HG03064 (cell line): ENCODE measurements around the gene DHRS1.
A peak's percentile ranks its signal among the peaks of the same experiment; 100 is the strongest.

ENCODE experiments used
- ATAC-seq: cut with Tn5 transposase; IDR thresholded peaks from one replicate; pipeline ENCODE4 v1.9.1; 2021; ENCODE audit warnings: low read depth; ENCODE audit not compliant: unreplicated experiment

The DHRS1 gene

GRCh38 chr14:24286996-24287395 is 12.6 kb downstream of the DHRS1 start:
- ATAC-seq: no peak

- no peak for ATAC-seq
These were observed 14.2 kb downstream of the DHRS1 start for GRCh38 chr14:24285351-24285750.

- ATAC-seq: no peak
These were observed 15.0 kb downstream of the DHRS1 start for GRCh38 chr14:24284501-24285035.

- ATAC-seq: no peak
These were observed 15.7 kb downstream of the DHRS1 start for GRCh38 chr14:24283796-24284460.

- ATAC-seq: no peak
These were observed 16.8 kb downstream of the DHRS1 start for GRCh38 chr14:24282736-24283135.

- no peak for ATAC-seq
These were observed 17.9 kb downstream of the DHRS1 start for GRCh38 chr14:24281636-24282035.

GRCh38 chr14:24280797-24281460 is 18.7 kb downstream of the DHRS1 start:
- ATAC-seq: no peak

- ATAC-seq: peak; percentile 72
These were observed 20.0 kb downstream of the DHRS1 start for GRCh38 chr14:24279301-24280186.

- ATAC-seq: no peak
These were observed 21.2 kb downstream of the DHRS1 start for GRCh38 chr14:24278424-24278823.

- no peak for ATAC-seq
These were observed 21.8 kb downstream of the DHRS1 start for GRCh38 chr14:24277606-24278321.

- no peak for ATAC-seq
These were observed 22.5 kb downstream of the DHRS1 start for GRCh38 chr14:24277071-24277470.

- ATAC-seq: peak; percentile 38
These were observed 25.5 kb downstream of the DHRS1 start for GRCh38 chr14:24274101-24274543.

- no peak for ATAC-seq
These were observed 26.1 kb downstream of the DHRS1 start for GRCh38 chr14:24273422-24273998.

- no peak for ATAC-seq
These were observed 27.1 kb downstream of the DHRS1 start for GRCh38 chr14:24272467-24272866.

- no peak for ATAC-seq
These were observed 27.7 kb downstream of the DHRS1 start for GRCh38 chr14:24271834-24272263.

GRCh38 chr14:24271134-24271833 is 28.3 kb downstream of the DHRS1 start, which contains the start of gene RABGGTA:
Gene RABGGTA, minus strand, starts transcription at chr14:24271597. Its CDS starts 482 bp downstream, at chr14:24271115.
- peak; percentile 84 for ATAC-seq

- ATAC-seq: no peak
These were observed 28.9 kb downstream of the DHRS1 start for GRCh38 chr14:24270537-24271133.

- ATAC-seq: no peak
These were observed 29.6 kb downstream of the DHRS1 start for GRCh38 chr14:24269910-24270536.
